H9 (cell line): Measurements from ENCODE around the gene GSG1L2. TPM values are rescaled to one million over a fixed set of nuclear protein-coding genes. Genes with fewer than 3 reads are reported as not detected.

Experiments
- DNase-seq: peaks from one replicate; pipeline ENCODE4 v3.0.0-alpha.2; 2017
- H2AFZ ChIP-seq: one replicate; pipeline ENCODE4 v1.6.1; 2013; ENCODE audit warnings: mild to moderate bottlenecking, low read length, control low read depth, moderate library complexity
- H2AK5ac ChIP-seq: 2 replicates; pipeline ENCODE4 v1.6.1; 2013; ENCODE audit warnings: low read length, control low read depth, mixed read lengths; ENCODE audit not compliant: insufficient read length
- H2BK120ac ChIP-seq: one replicate; pipeline ENCODE4 v1.6.1; 2013; ENCODE audit warnings: low read depth, mild to moderate bottlenecking, low read length, control low read depth, inconsistent platforms; ENCODE audit not compliant: poor library complexity, severe bottlenecking
- H2BK12ac ChIP-seq: 2 replicates; pipeline ENCODE4 v1.6.1; 2013; ENCODE audit warnings: low read length, control low read depth, mixed read lengths, low read depth; ENCODE audit not compliant: insufficient read length
- H2BK15ac ChIP-seq: 2 replicates; pipeline ENCODE4 v1.6.1; 2013; ENCODE audit warnings: low read depth, low read length, control low read depth
- H2BK20ac ChIP-seq: one replicate; pipeline ENCODE4 v1.6.1; 2013; ENCODE audit warnings: low read depth, mild to moderate bottlenecking, low read length, control low read depth, inconsistent platforms; ENCODE audit not compliant: poor library complexity, severe bottlenecking
- H2BK5ac ChIP-seq: 2 replicates; pipeline ENCODE4 v1.6.1; 2013; ENCODE audit warnings: low read length, control low read depth, mixed read lengths; ENCODE audit not compliant: insufficient read length
- H3K14ac ChIP-seq: 2 replicates; pipeline ENCODE4 v1.6.1; 2013; ENCODE audit warnings: low read length, control low read depth; ENCODE audit not compliant: insufficient read depth
- H3K18ac ChIP-seq: 2 replicates; pipeline ENCODE4 v1.6.1; 2013; ENCODE audit warnings: low read depth, mild to moderate bottlenecking, mixed read lengths, low read length, control low read depth; ENCODE audit not compliant: insufficient read length
- H3K23ac ChIP-seq: 2 replicates; pipeline ENCODE4 v1.6.1; 2013; ENCODE audit warnings: low read length, control low read depth, mixed read lengths, low read depth; ENCODE audit not compliant: insufficient read length
- H3K23me2 ChIP-seq: 2 replicates; pipeline ENCODE4 v1.6.1; 2013; ENCODE audit warnings: low read depth, mild to moderate bottlenecking, mixed read lengths, low read length, control low read depth; ENCODE audit not compliant: insufficient read length, poor library complexity, severe bottlenecking
- H3K27ac ChIP-seq: 2 replicates; pipeline ENCODE4 v1.5.1; 2013; ENCODE audit warnings: low read length, control low read depth, mixed read lengths, low read depth; ENCODE audit not compliant: insufficient read length
- H3K27me3 ChIP-seq: 2 replicates; pipeline ENCODE4 v1.6.1; 2013; ENCODE audit warnings: low read length, control low read depth, inconsistent platforms; ENCODE audit not compliant: insufficient read depth
- H3K4ac ChIP-seq: 2 replicates; pipeline ENCODE4 v1.6.1; 2013; ENCODE audit warnings: low read depth, mild to moderate bottlenecking, control low read depth, inconsistent platforms, low read length, moderate library complexity
- H3K4me1 ChIP-seq: 2 replicates; pipeline ENCODE4 v1.6.1; 2013; ENCODE audit warnings: low read length, control low read depth, inconsistent platforms; ENCODE audit not compliant: insufficient read depth
- H3K4me2 ChIP-seq: 2 replicates; pipeline ENCODE4 v1.6.1; 2013; ENCODE audit warnings: low read length, control low read depth, mixed read lengths; ENCODE audit not compliant: insufficient read length, insufficient read depth
- H3K56ac ChIP-seq: 2 replicates; pipeline ENCODE4 v1.6.1; 2013; ENCODE audit warnings: low read depth, mild to moderate bottlenecking, mixed read lengths, low read length, control low read depth; ENCODE audit not compliant: insufficient read length
- H3K79me1 ChIP-seq: 2 replicates; pipeline ENCODE4 v1.6.1; 2013; ENCODE audit warnings: low read depth, mild to moderate bottlenecking, moderate library complexity, low read length, control low read depth, inconsistent platforms; ENCODE audit not compliant: insufficient read depth, poor library complexity, severe bottlenecking
- H3K79me2 ChIP-seq: 2 replicates; pipeline ENCODE4 v1.6.1; 2013; ENCODE audit warnings: low read length, control low read depth, inconsistent platforms; ENCODE audit not compliant: insufficient read depth
- H3K9ac ChIP-seq: 2 replicates; pipeline ENCODE4 v1.6.1; 2013; ENCODE audit warnings: low read length, control low read depth, mixed read lengths; ENCODE audit not compliant: insufficient read length; ENCODE audit errors: extremely low read depth
- H3K9me3 ChIP-seq: one replicate; pipeline ENCODE4 v1.6.1; 2013; ENCODE audit warnings: low read depth, low read length, inconsistent platforms; ENCODE audit not compliant: control insufficient read depth
- H3T11ph ChIP-seq: one replicate; pipeline ENCODE4 v1.6.1; 2013; ENCODE audit warnings: mild to moderate bottlenecking, low read length, control low read depth, inconsistent platforms
- H4K20me1 ChIP-seq: one replicate; pipeline ENCODE4 v1.6.1; 2013; ENCODE audit not compliant: control insufficient read depth, insufficient read length, insufficient read depth
- H4K5ac ChIP-seq: 2 replicates; pipeline ENCODE4 v1.6.1; 2013; ENCODE audit warnings: low read depth, mild to moderate bottlenecking, mixed read lengths, low read length, control low read depth; ENCODE audit not compliant: insufficient read length
- H4K8ac ChIP-seq: replicated peaks from 2 replicates; pipeline ENCODE4 v1.6.1; 2013; ENCODE audit warnings: low read length, control low read depth, mixed read lengths, low read depth; ENCODE audit not compliant: insufficient read length
- H4K91ac ChIP-seq: 2 replicates; pipeline ENCODE4 v1.6.1; 2013; ENCODE audit warnings: low read depth, mild to moderate bottlenecking, moderate library complexity, mixed read lengths, low read length, control low read depth; ENCODE audit not compliant: insufficient read length
- H3K27ac Mint-ChIP-seq, 3 experiments: 2 replicates in 2 of 3; 3 replicates in 1 of 3; pipeline ENCODE4 v1.8.0; 2020 to 2021; ENCODE audit warnings: mixed read lengths in 3 of 3, mild to moderate bottlenecking in 1 of 3, moderate library complexity in 1 of 3
- H3K27me3 Mint-ChIP-seq: 2 replicates; pipeline ENCODE4 v1.8.0; 2021; ENCODE audit warnings: low read depth, mild to moderate bottlenecking, moderate library complexity, mixed read lengths
- H3K36me3 Mint-ChIP-seq, 3 experiments: 2 replicates in 2 of 3; 3 replicates in 1 of 3; pipeline ENCODE4 v1.8.0; 2020 to 2021; ENCODE audit warnings: low read depth in 3 of 3, mixed read lengths in 3 of 3; ENCODE audit not compliant: insufficient read depth in 1 of 3
- H3K4me1 Mint-ChIP-seq, 2 experiments: 2 replicates each; pipeline ENCODE4 v1.8.0; 2020; ENCODE audit warnings: mixed read lengths in 2 of 2
- H3K4me3 Mint-ChIP-seq, 2 experiments: 2 replicates in 1 of 2; 3 replicates in 1 of 2; pipeline ENCODE4 v1.8.0; 2020 to 2021; ENCODE audit warnings: mild to moderate bottlenecking in 2 of 2, mixed read lengths in 2 of 2, moderate library complexity in 1 of 2
- H3K9me3 Mint-ChIP-seq, 2 experiments: 2 replicates in 1 of 2; 3 replicates in 1 of 2; pipeline ENCODE4 v1.8.0; 2020; ENCODE audit warnings: mild to moderate bottlenecking in 2 of 2, mixed read lengths in 2 of 2, moderate library complexity in 1 of 2
- CTCF ChIP-seq: fragments of 200-600 bp; sonication (generic); conservative IDR thresholded peaks from 3 replicates; pipeline ENCODE4 v1.8.0; 2021; ENCODE audit warnings: antibody characterized with exemption, mild to moderate bottlenecking
- WGBS: extraction: QIAGEN DNeasy Blood & Tissue Kit; methylation state at CpG from one replicate; pipeline ENCODE4 v1.1.7; 2013; ENCODE audit warnings: missing lambda C conversion rate, low lambda C conversion rate, mixed read lengths; ENCODE audit not compliant: insufficient read length; ENCODE audit errors: extremely low coverage; 5-methylcytosine and 5-hydroxymethylcytosine counted together
- total RNA-seq: library from RNA; stranded (reverse); gene quantifications from 2 replicates; pipeline ENCODE4 v1.2.1, GENCODE V29; 2021

Gene GSG1L2
- total RNA-seq, 1 experiment from 2014 or later = not detected

GRCh38 chr17:9798724-9799123, 23.2 kb downstream of the GSG1L2 start:
- no peaks in the 10 kb centered on the region for H3K9me3 Mint-ChIP-seq
- no peak overlapping the region for H3K23ac ChIP-seq
- WGBS = no CpG with 5 or more reads among the region's 7 CpGs

More at GRCh38 chr17:9798724-9799123, 23.2 kb downstream of the GSG1L2 start:
- no peaks in the 10 kb centered on the region for H3K79me2 ChIP-seq
- H2AK5ac ChIP-seq = no peak overlapping the region
- H3K14ac ChIP-seq = no peak overlapping the region
- H2BK15ac ChIP-seq = no peak overlapping the region
- no peaks in the 10 kb centered on the region for H3K79me1 ChIP-seq
- no peaks in the 10 kb centered on the region for H3K23me2 ChIP-seq
- no peak for TF ChIP-seq CTCF
- no peaks in the 10 kb centered on the region for H3K27me3 ChIP-seq
- peaks cover 8% of the 10 kb centered on the region for H3K27me3 Mint-ChIP-seq
- no peak overlapping the region for H3K9ac ChIP-seq
- H2BK20ac ChIP-seq = no peak overlapping the region
- no peaks in the 10 kb centered on the region for H3K4me1 Mint-ChIP-seq
- H3K4me1 ChIP-seq = no peaks in the 10 kb centered on the region
- H4K8ac ChIP-seq = no peak overlapping the region
- H3K27ac ChIP-seq = no peak overlapping the region
- H2BK120ac ChIP-seq = no peak overlapping the region
- no peak overlapping the region for H4K5ac ChIP-seq
- no peaks in the 10 kb centered on the region for H3K9me3 ChIP-seq
- no peak for DNase-seq
- H3K56ac ChIP-seq = no peak overlapping the region
- no peak overlapping the region for H3K4ac ChIP-seq
- no peak overlapping the region for H4K91ac ChIP-seq
- H3T11ph ChIP-seq = no peak overlapping the region
- H2BK5ac ChIP-seq = no peak overlapping the region
- H3K27ac Mint-ChIP-seq = no peak overlapping the region
- H2BK12ac ChIP-seq = no peak overlapping the region
- H2AFZ ChIP-seq = no peak overlapping the region
- no peak overlapping the region for H3K4me3 Mint-ChIP-seq
- H3K4me2 ChIP-seq = no peak overlapping the region
- H4K20me1 ChIP-seq = no peaks in the 10 kb centered on the region
- no peaks in the 10 kb centered on the region for H3K36me3 Mint-ChIP-seq
- H3K18ac ChIP-seq = no peak overlapping the region
